HepG2 (cell line): ENCODE measurements around the gene PRKCD. TPM values are rescaled to one million over a fixed set of nuclear protein-coding genes. Genes with fewer than 3 reads are reported as not detected.

Experiments
- ARNT ChIP-seq: fragments of 450-650 bp; IDR thresholded peaks from 2 replicates; pipeline ENCODE4 v1.6.1; 2017
- CCDC6 ChIP-seq: sonication (generic); formaldehyde crosslinking; IDR thresholded peaks from 2 replicates; pipeline ENCODE4 v1.8.1; 2022; ENCODE audit warnings: mild to moderate bottlenecking, missing genetic modification reagents, moderate library complexity
- CENPX ChIP-seq: sonication (generic); formaldehyde crosslinking; IDR thresholded peaks from 2 replicates; pipeline ENCODE4 v1.9.0; 2021; ENCODE audit warnings: mild to moderate bottlenecking, missing genetic modification reagents, moderate library complexity
- FOXO4 ChIP-seq: sonication (generic); formaldehyde crosslinking; conservative IDR thresholded peaks from 2 replicates; pipeline ENCODE4 v1.8.1; 2023; ENCODE audit warnings: missing genetic modification reagents
- HIVEP1 ChIP-seq: sonication (generic); formaldehyde crosslinking; IDR thresholded peaks from 2 replicates; pipeline ENCODE4 v1.4.0; 2020; ENCODE audit warnings: mild to moderate bottlenecking, missing genetic modification reagents
- JUND ChIP-seq: sonication (generic); formaldehyde crosslinking; IDR thresholded peaks from 2 replicates; pipeline ENCODE4 v1.8.0; 2022; ENCODE audit warnings: mild to moderate bottlenecking, missing genetic modification reagents
- KAT8 ChIP-seq: IDR thresholded peaks from 2 replicates; pipeline ENCODE4 v1.6.1; 2016; ENCODE audit warnings: missing genetic modification reagents, missing compliant biosample characterization
- MXD4 ChIP-seq: IDR thresholded peaks from 2 replicates; pipeline ENCODE4 v1.6.1; 2016; ENCODE audit warnings: mild to moderate bottlenecking, missing biosample characterization, missing genetic modification reagents
- NBN ChIP-seq: fragments of 450-650 bp; conservative IDR thresholded peaks from 2 replicates; pipeline ENCODE4 v1.6.1; 2017
- NRL ChIP-seq: sonication (generic); formaldehyde crosslinking; IDR thresholded peaks from 2 replicates; pipeline ENCODE4 v1.5.0; 2020; ENCODE audit warnings: missing genetic modification reagents, mild to moderate bottlenecking, moderate library complexity, borderline replicate concordance
- PATZ1 ChIP-seq: sonication (generic); formaldehyde crosslinking; IDR thresholded peaks from 2 replicates; pipeline ENCODE4 v1.4.0; 2020; ENCODE audit warnings: missing genetic modification reagents
- RFX5 ChIP-seq: IDR thresholded peaks from 2 replicates; pipeline ENCODE4 v1.6.1; 2011; ENCODE audit warnings: low read depth, low read length, improper control_type of control experiment
- RXRA ChIP-seq: sonication (generic); formaldehyde crosslinking; IDR thresholded peaks from 2 replicates; pipeline ENCODE4 v1.5.1; 2020; ENCODE audit warnings: missing genetic modification reagents
- SALL1 ChIP-seq: sonication (generic); formaldehyde crosslinking; IDR thresholded peaks from 2 replicates; pipeline ENCODE4 v1.8.0; 2022; ENCODE audit warnings: mild to moderate bottlenecking, missing genetic modification reagents
- TMF1 ChIP-seq: sonication (generic); formaldehyde crosslinking; IDR thresholded peaks from 2 replicates; pipeline ENCODE4 v1.8.1; 2022; ENCODE audit warnings: low read depth, missing genetic modification reagents
- ZBTB42 ChIP-seq: sonication (generic); formaldehyde crosslinking; IDR thresholded peaks from 2 replicates; pipeline ENCODE4 v1.5.0; 2020; ENCODE audit warnings: mild to moderate bottlenecking, missing genetic modification reagents
- ZGPAT ChIP-seq: IDR thresholded peaks from 2 replicates; pipeline ENCODE4 v1.6.1; 2016; ENCODE audit warnings: mild to moderate bottlenecking
- ZNF224 ChIP-seq: sonication (generic); formaldehyde crosslinking; IDR thresholded peaks from 2 replicates; pipeline ENCODE4 v1.5.0; 2020; ENCODE audit warnings: mild to moderate bottlenecking, missing genetic modification reagents
- ZNF33A ChIP-seq: sonication (generic); formaldehyde crosslinking; IDR thresholded peaks from 2 replicates; pipeline ENCODE4 v1.5.1; 2020; ENCODE audit warnings: missing genetic modification reagents, mild to moderate bottlenecking, moderate library complexity, borderline replicate concordance
- ZNF34 ChIP-seq: sonication (generic); formaldehyde crosslinking; IDR thresholded peaks from 2 replicates; pipeline ENCODE4 v1.4.0; 2020; ENCODE audit warnings: mild to moderate bottlenecking, missing genetic modification reagents, borderline replicate concordance
- ZNF543 ChIP-seq: sonication (generic); formaldehyde crosslinking; IDR thresholded peaks from 2 replicates; pipeline ENCODE4 v1.4.0; 2020; ENCODE audit warnings: mild to moderate bottlenecking, missing genetic modification reagents
- ZNF547 ChIP-seq: sonication (generic); formaldehyde crosslinking; IDR thresholded peaks from 2 replicates; pipeline ENCODE4 v1.5.1; 2020; ENCODE audit warnings: mild to moderate bottlenecking, missing genetic modification reagents
- ZNF605 ChIP-seq: sonication (generic); formaldehyde crosslinking; IDR thresholded peaks from 2 replicates; pipeline ENCODE4 v1.8.0; 2022; ENCODE audit warnings: mild to moderate bottlenecking, missing genetic modification reagents
- ZNF784 ChIP-seq: sonication (generic); formaldehyde crosslinking; IDR thresholded peaks from 2 replicates; pipeline ENCODE4 v1.5.1; 2020; ENCODE audit warnings: missing genetic modification reagents, mild to moderate bottlenecking, borderline replicate concordance
- ZNF879 ChIP-seq: sonication (generic); formaldehyde crosslinking; IDR thresholded peaks from 2 replicates; pipeline ENCODE4 v1.8.1; 2023; ENCODE audit warnings: missing genetic modification reagents
- ZSCAN21 ChIP-seq: sonication (generic); formaldehyde crosslinking; IDR thresholded peaks from 2 replicates; pipeline ENCODE4 v1.8.0; 2022; ENCODE audit warnings: mild to moderate bottlenecking, missing genetic modification reagents, moderate library complexity, borderline replicate concordance
- polyA plus RNA-seq, 8 experiments: library from polyadenylated mRNA; depleted of rRNA in 3 of 8; stranded (reverse) in 7 of 8; unstranded in 1 of 8; fragments of >200 nt; fragmentation: Illumina TruSeq in 4 of 8; extraction: Trizol in 4 of 8; gene quantifications; 2 replicates each; pipeline versions ENCODE4 v1.2.1 to v1.2.3, GENCODE V29; 2011 to 2016; ENCODE audit warnings: low read depth in 4 of 8, missing spikeins in 1 of 8, mixed read lengths in 1 of 8; ENCODE audit not compliant: insufficient read depth in 1 of 8
- total RNA-seq, 5 experiments: library from RNA; depleted of rRNA; stranded (reverse); fragments of >200 nt; fragmentation: Illumina TruSeq; extraction: Trizol; gene quantifications; 2 replicates each; pipeline ENCODE4 v1.2.3, GENCODE V29; 2016; ENCODE audit warnings: low read depth in 1 of 5

The PRKCD gene
- total and polyA plus RNA-seq, 2 of the 13 experiments (the other 11 are each of a cell fraction or from before 2014, with no cell fraction given), result 1.6 to 40.7 TPM

- TF ChIP-seq ZNF605 (CRISPR knock-in tag) (peak; percentile 80), ZNF34 (CRISPR knock-in tag) (no peak), RXRA (CRISPR knock-in tag) (peak; percentile 79), JUND (CRISPR knock-in tag) (no peak; the same call in 1 of the 2 replicates), MXD4 (CRISPR knock-in tag) (peak; percentile 94), ZNF33A (CRISPR knock-in tag) (0 out of 2 replicates have a peak, but pooled peaks have one; percentile 77), ARNT (no peak), NBN (no peak), ZSCAN21 (CRISPR knock-in tag) (no peak), FOXO4 (CRISPR knock-in tag) (0 out of 2 replicates have a peak, but pooled peaks have one; percentile 93), ZNF547 (CRISPR knock-in tag) (peak; percentile 22; the same call in 1 of the 2 replicates), ZNF224 (CRISPR knock-in tag) (peak; percentile 65; the same call in 1 of the 2 replicates), NRL (CRISPR knock-in tag) (peak; percentile 96), CENPX (CRISPR knock-in tag) (no peak), PATZ1 (CRISPR knock-in tag) (peak; percentile 36; the same call in 1 of the 2 replicates), ZNF784 (CRISPR knock-in tag) (peak; percentile 33; the same call in 1 of the 2 replicates), RFX5 (no peak), CCDC6 (CRISPR knock-in tag) (no peak), HIVEP1 (CRISPR knock-in tag) (peak; percentile 59), TMF1 (CRISPR knock-in tag) (no peak), ZNF879 (CRISPR knock-in tag) (0 out of 2 replicates have a peak, but pooled peaks have one; percentile 44), ZGPAT (peak; percentile 77), SALL1 (CRISPR knock-in tag) (peak; percentile 88), KAT8 (peak; percentile 98), ZBTB42 (CRISPR knock-in tag) (no peak), ZNF543 (CRISPR knock-in tag) (no peak)
These were observed 30.6 kb upstream of the PRKCD start, which contains the start of gene RFT1 (continued) for GRCh38 chr3:53130179-53131061.
